Endothelial cell of umbilical vein (primary cell): ENCODE measurements around the gene ST6GALNAC3. TPM values are rescaled to one million over a fixed set of nuclear protein-coding genes. Genes with fewer than 3 reads are reported as not detected.

Experiments used
- BruUV-seq: library from RNA; stranded (reverse); fragments of 400-500 nt; replicated peaks from 2 replicates; lab custom pipeline; 2021; lab: Mats Ljungman, UMichigan
- CTCF ChIA-PET: fragments of 300-600, 350-600 bp; sonication (Branson Sonifier 250); formaldehyde crosslinking; loops from one replicate; lab custom pipeline; 2021; ENCODE audit warnings: antibody characterized with exemption, inconsistent platforms; lab: Charles Lee
- POLR2A ChIA-PET: fragments of 300-600, 350-600 bp; sonication (Branson Sonifier 250); formaldehyde crosslinking; loops from one replicate; lab custom pipeline; 2021; ENCODE audit warnings: antibody characterized with exemption, inconsistent platforms; lab: Charles Lee
- DNase-seq: peaks from one replicate; pipeline ENCODE4 v3.0.0-alpha.2; 2011; ENCODE audit warnings: low read depth, low spot score
- FAIRE-seq: peaks from 2 replicates; lab custom pipeline; 2011; peaks lifted over from hg19 to GRCh38; lab: Jason Lieb, UNC
- H2AFZ ChIP-seq: 2 replicates; pipeline ENCODE4 v1.6.0; 2012; ENCODE audit warnings: low read depth, low read length, control low read depth, inconsistent platforms
- H3K27ac ChIP-seq: 2 replicates; pipeline ENCODE4 v1.5.1; 2011; ENCODE audit warnings: low read depth, mild to moderate bottlenecking, control low read depth, low read length, moderate library complexity; ENCODE audit not compliant: insufficient read depth
- H3K27me3 ChIP-seq, 2 experiments: 2 replicates each; pipeline versions ENCODE4 v1.6.0 to v1.6.1; 2011; ENCODE audit warnings: low read length in 2 of 2, mixed read lengths in 1 of 2; ENCODE audit not compliant: control insufficient read depth in 2 of 2, insufficient read depth in 2 of 2
- H3K36me3 ChIP-seq, 2 experiments: 2 replicates in 1 of 2; 3 replicates in 1 of 2; pipeline ENCODE4 v1.5.1; 2011; ENCODE audit warnings: low read length in 2 of 2, mild to moderate bottlenecking in 1 of 2, moderate library complexity in 1 of 2; ENCODE audit not compliant: control insufficient read depth in 2 of 2, insufficient read depth in 2 of 2; ENCODE audit errors: extremely low read depth in 1 of 2
- H3K4me1 ChIP-seq: 3 replicates; pipeline ENCODE4 v1.5.1; 2011; ENCODE audit warnings: mild to moderate bottlenecking, low read length; ENCODE audit not compliant: control insufficient read depth, insufficient read depth; ENCODE audit errors: extremely low read depth
- H3K4me2 ChIP-seq: 2 replicates; pipeline ENCODE4 v1.6.1; 2011; ENCODE audit warnings: low read length, control low read depth, mixed read lengths; ENCODE audit not compliant: insufficient read depth
- H3K4me3 ChIP-seq, 3 experiments: fragments of 200-600 bp in 1 of 3; sonication (generic), shearing (Covaris generic) in 1 of 3; replicated peaks in 1 of 3; 2 replicates each; pipeline ENCODE4 v1.5.1; 2011 to 2016; ENCODE audit warnings: control low read depth in 3 of 3, low read length in 3 of 3, mild to moderate bottlenecking in 2 of 3, inconsistent platforms in 1 of 3, low read depth in 1 of 3, moderate library complexity in 1 of 3; ENCODE audit not compliant: insufficient read depth in 1 of 3
- H3K79me2 ChIP-seq: 2 replicates; pipeline ENCODE4 v1.6.0; 2012; ENCODE audit warnings: low read length, inconsistent platforms; ENCODE audit not compliant: control insufficient read depth, insufficient read depth
- H3K9ac ChIP-seq: replicated peaks from 2 replicates; pipeline ENCODE3; 2011; ENCODE audit warnings: low read length, control low read depth; ENCODE audit not compliant: insufficient read depth; ENCODE audit errors: extremely low read depth
- H3K9me1 ChIP-seq: replicated peaks from 3 replicates; pipeline ENCODE4 v1.6.0; 2011; ENCODE audit warnings: mild to moderate bottlenecking, low read length; ENCODE audit not compliant: control insufficient read depth, insufficient read depth; ENCODE audit errors: extremely low read depth
- H3K9me3 ChIP-seq: replicated peaks from 2 replicates; pipeline ENCODE4 v1.5.1; 2012; ENCODE audit warnings: low read length, inconsistent platforms; ENCODE audit not compliant: control insufficient read depth, insufficient read depth
- H4K20me1 ChIP-seq: replicated peaks from 2 replicates; pipeline ENCODE3; 2011; ENCODE audit warnings: mild to moderate bottlenecking, low read length; ENCODE audit not compliant: control insufficient read depth, insufficient read depth; ENCODE audit errors: extremely low read depth
- CTCF ChIP-seq, 2 donors: IDR thresholded peaks; 1 replicate in 1 of 2; 2 replicates in 1 of 2; pipeline ENCODE4 v1.5.1; 2011; ENCODE audit warnings: low read length in 2 of 2, mild to moderate bottlenecking in 2 of 2, moderate library complexity in 2 of 2, control low read depth in 1 of 2, inconsistent platforms in 1 of 2, low read depth in 1 of 2; ENCODE audit not compliant: insufficient read depth in 1 of 2; ENCODE audit errors: extremely low read depth in 1 of 2
- EZH2 ChIP-seq: IDR thresholded peaks from 2 replicates; pipeline ENCODE4 v1.6.1; 2012; ENCODE audit warnings: borderline replicate concordance, low read depth, mild to moderate bottlenecking, moderate library complexity, low read length, inconsistent platforms; ENCODE audit not compliant: severe bottlenecking
- FOS ChIP-seq: IDR thresholded peaks from 2 replicates; pipeline ENCODE4 v1.6.1; 2011; ENCODE audit warnings: mild to moderate bottlenecking, low read length, moderate library complexity, borderline replicate concordance; ENCODE audit not compliant: insufficient read depth
- GATA2 ChIP-seq: IDR thresholded peaks from 2 replicates; pipeline ENCODE4 v1.7.0; 2011; ENCODE audit warnings: low read depth, mild to moderate bottlenecking, moderate library complexity, mixed read lengths, low read length; ENCODE audit not compliant: insufficient read length, insufficient read depth
- JUN ChIP-seq: IDR thresholded peaks from 2 replicates; pipeline ENCODE4 v1.6.1; 2011; ENCODE audit warnings: borderline replicate concordance, low read depth; ENCODE audit not compliant: insufficient read length, insufficient read depth
- MYC ChIP-seq: IDR thresholded peaks from one replicate; pipeline ENCODE4 v1.6.1; 2011; ENCODE audit warnings: mild to moderate bottlenecking, low read depth, low read length
- POLR2A ChIP-seq: IDR thresholded peaks from 2 replicates; pipeline ENCODE4 v1.6.1; 2012; ENCODE audit warnings: low read depth, mild to moderate bottlenecking, control low read depth, low read length
- POLR2AphosphoS5 ChIP-seq: IDR thresholded peaks from 2 replicates; pipeline ENCODE4 v1.6.1; 2012; ENCODE audit warnings: low read depth, mild to moderate bottlenecking, control low read depth, low read length, moderate library complexity; ENCODE audit not compliant: insufficient read depth
- dilution Hi-C: fragments of 300-500 bp; cut with MboI; formaldehyde crosslinking; loops from one replicate; pipeline ENCODE4 v1.15.0; 2019; ENCODE audit warnings: low sequenced_read_pairs; ENCODE audit not compliant: extremely low pct_ligation_motif_present
- intact Hi-C: fragments of 100-400 bp; cut with micrococcal nuclease; formaldehyde crosslinking; loops from one replicate; pipeline ENCODE4 v1.10.0; 2022
- polyA plus RNA-seq, 4 experiments: library from polyadenylated mRNA; depleted of rRNA in 3 of 4; stranded (reverse) in 3 of 4; unstranded in 1 of 4; fragments of >200 nt; gene quantifications; 2 replicates each; pipeline versions ENCODE4 v1.2.1 to v1.2.3, GENCODE V29; 2011 to 2012; ENCODE audit warnings: missing spikeins in 1 of 4
- total RNA-seq: library from RNA; stranded (reverse); gene quantifications from 2 replicates; pipeline ENCODE4 v1.2.3, GENCODE V29; 2021

ST6GALNAC3 gene
- total and polyA plus RNA-seq, 2 donors (not counting 3 experiments of a cell fraction or from before 2014, with no cell fraction given), result 7.6 to 48.3 TPM

DNA sequence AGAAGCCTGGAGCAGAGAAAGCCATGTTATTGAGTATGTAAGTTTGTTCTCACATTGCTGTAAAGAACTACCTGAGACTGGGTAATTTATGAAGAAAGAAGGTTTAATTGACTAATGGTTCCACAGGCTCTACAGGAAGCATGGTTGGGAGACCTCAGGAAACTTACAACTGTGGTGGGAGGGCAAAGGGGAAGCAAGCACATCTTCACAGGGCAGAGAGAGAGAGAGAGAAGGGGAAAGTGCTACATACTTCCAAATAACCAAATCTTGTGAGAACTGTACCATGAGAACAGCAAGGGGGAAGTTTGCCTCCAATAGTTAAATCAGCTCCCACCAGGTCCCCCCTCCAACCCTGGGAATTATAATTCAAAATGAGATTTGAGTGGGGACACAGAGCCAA lies 302.7 kb downstream of the ST6GALNAC3 start:
- ChIA-PET POLR2A (no interaction called here), CTCF (no interaction called here)
- no peak for TF ChIP-seq POLR2AphosphoS5
- TF ChIP-seq MYC, result no peak
- no peak for TF ChIP-seq JUN
- TF ChIP-seq POLR2A, result no peak
- TF ChIP-seq GATA2, result no peak
- TF ChIP-seq CTCF (IDR thresholded peaks at IDR 0.05; ENCODE audit: extremely low read depth in 1 of 2, insufficient read depth in 1 of 2, low read depth in 1 of 2, low read length in 2 of 2), result no peak
- no peak for TF ChIP-seq EZH2
- no peak for TF ChIP-seq FOS
- no peaks in the 10 kb centered on the region for H3K9me3 ChIP-seq
- intact Hi-C loops (no loop called here), dilution Hi-C loops (no loop called here)
- no peaks in the 10 kb centered on the region for H3K4me1 ChIP-seq
- no TSS peak for BruUV-seq
- peaks cover 3% of the 10 kb centered on the region for H4K20me1 ChIP-seq
- FAIRE-seq (no peak), DNase-seq (no peak)
- H3K79me2 ChIP-seq, result no peaks in the 10 kb centered on the region
- H3K27me3 ChIP-seq, result no peaks in the 10 kb centered on the region
- H3K4me3 ChIP-seq, result no peak overlapping the region
- no peaks in the 10 kb centered on the region for H3K9me1 ChIP-seq
- no peak overlapping the region for H2AFZ ChIP-seq
- H3K4me2 ChIP-seq, result no peak overlapping the region
- H3K36me3 ChIP-seq, result no peaks in the 10 kb centered on the region
- no peak overlapping the region for H3K27ac ChIP-seq
- no peak overlapping the region for H3K9ac ChIP-seq
